OCI-LY3 (cell line): ENCODE results near the gene RUSC2.
"Not testable (repeated sequence)": the region's sequence is repeated elsewhere in the genome, so short reads cannot be mapped to it uniquely, and the experiment has no call there.

Experiments
- H2AFZ ChIP-seq: fragments of 200-600, 300-600 bp; shearing (Covaris generic); 2 replicates; pipeline ENCODE4 v1.6.0; 2014; ENCODE audit warnings: antibody characterized with exemption, low read depth, low read length
- H3K27ac ChIP-seq: fragments of 200-600, 300-600 bp; sonication (generic); 2 replicates; pipeline ENCODE4 v1.5.1; 2014; ENCODE audit warnings: mild to moderate bottlenecking, low read length, moderate library complexity, mixed read lengths
- H3K27me3 ChIP-seq: fragments of 200-600, 300-600 bp; sonication (generic); 2 replicates; pipeline ENCODE4 v1.6.1; 2014; ENCODE audit warnings: low read depth, low read length, mixed read lengths
- H3K36me3 ChIP-seq: fragments of 200-600, 300-600 bp; sonication (generic); replicated peaks from 2 replicates; pipeline ENCODE3; 2014; ENCODE audit warnings: low read depth, low read length, mixed read lengths
- H3K4me1 ChIP-seq: fragments of 300-600, 200-600 bp; sonication (generic); 2 replicates; pipeline ENCODE4 v1.6.1; 2014; ENCODE audit warnings: low read length, mixed read lengths
- H3K4me2 ChIP-seq: fragments of 200-600, 300-600 bp; sonication (generic); 2 replicates; pipeline ENCODE4 v1.6.1; 2014; ENCODE audit warnings: low read length, mixed read lengths
- H3K4me3 ChIP-seq: fragments of 300-600, 200-600 bp; sonication (generic); 2 replicates; pipeline ENCODE4 v1.5.1; 2014; ENCODE audit warnings: antibody characterized with exemption, mild to moderate bottlenecking, low read length, moderate library complexity
- H3K79me2 ChIP-seq: fragments of 300-600, 200-600 bp; shearing (Covaris generic); 2 replicates; pipeline ENCODE4 v1.6.1; 2014; ENCODE audit warnings: mild to moderate bottlenecking, low read length, mixed read lengths
- H3K9ac ChIP-seq: fragments of 300-600, 200-600 bp; shearing (Covaris generic); 2 replicates; pipeline ENCODE4 v1.6.0; 2014; ENCODE audit warnings: mild to moderate bottlenecking, low read length, moderate library complexity
- H3K9me3 ChIP-seq: fragments of 200-600, 300-600 bp; shearing (Covaris generic); 2 replicates; pipeline ENCODE4 v1.6.1; 2014; ENCODE audit warnings: low read length, mixed read lengths; ENCODE audit not compliant: insufficient read depth
- H4K20me1 ChIP-seq: fragments of 200-600, 300-600 bp; sonication (generic); 2 replicates; pipeline ENCODE4 v1.6.1; 2016; ENCODE audit warnings: low read length, mixed read lengths; ENCODE audit not compliant: insufficient read depth
- CTCF ChIP-seq: fragments of 200-600, 300-600 bp; sonication (generic); IDR thresholded peaks from 2 replicates; pipeline ENCODE4 v1.5.1; 2014; ENCODE audit warnings: antibody characterized with exemption, low read length, low read depth
- EZH2phosphoT487 ChIP-seq: fragments of 200-600 bp; shearing (Covaris generic); IDR thresholded peaks from 2 replicates; pipeline ENCODE4 v1.6.1; 2018; ENCODE audit warnings: antibody characterized with exemption, mixed run types, low read depth

Gene RUSC2

GRCh38 chr9:35521708-35522107, 31.8 kb downstream of the RUSC2 start:
- Histone ChIP-seq H3K4me3 (no peak overlapping the region), H3K4me1 (peaks cover 4% of the 10 kb centered on the region)

GRCh38 chr9:35522187-35522586, 32.3 kb downstream of the RUSC2 start:
- H3K27me3 ChIP-seq, result no peaks in the 10 kb centered on the region
- H3K9ac ChIP-seq, result no peak overlapping the region
- no peak overlapping the region for H3K4me3 ChIP-seq
- no peaks in the 10 kb centered on the region for H4K20me1 ChIP-seq
- no peak overlapping the region for H3K4me2 ChIP-seq
- H3K36me3 ChIP-seq, result no peaks in the 10 kb centered on the region
- H3K4me1 ChIP-seq, result peaks cover 9% of the 10 kb centered on the region
- no peak overlapping the region for H3K27ac ChIP-seq
- H3K9me3 ChIP-seq, result no peaks in the 10 kb centered on the region
- TF ChIP-seq CTCF (no peak), EZH2phosphoT487 (no peak)
- no peaks in the 10 kb centered on the region for H3K79me2 ChIP-seq
- no peak overlapping the region for H2AFZ ChIP-seq

More at GRCh38 chr9:35521708-35522107, 31.8 kb downstream of the RUSC2 start:
- H3K27me3 ChIP-seq, result no peaks in the 10 kb centered on the region
- no peak overlapping the region for H3K9ac ChIP-seq
- no peaks in the 10 kb centered on the region for H3K79me2 ChIP-seq
- no peak overlapping the region for H3K4me2 ChIP-seq
- TF ChIP-seq EZH2phosphoT487 (no peak), CTCF (no peak)
- no peak overlapping the region for H2AFZ ChIP-seq
- no peaks in the 10 kb centered on the region for H4K20me1 ChIP-seq
- H3K9me3 ChIP-seq, result no peaks in the 10 kb centered on the region
- H3K27ac ChIP-seq, result no peak overlapping the region
- H3K36me3 ChIP-seq, result no peaks in the 10 kb centered on the region

GRCh38 chr9:35522700-35523099, 32.8 kb downstream of the RUSC2 start:
- H3K4me2 ChIP-seq, result no peak overlapping the region
- H3K9me3 ChIP-seq, result no peaks in the 10 kb centered on the region
- no peaks in the 10 kb centered on the region for H4K20me1 ChIP-seq
- H3K4me3 ChIP-seq, result no peak overlapping the region
- H3K27ac ChIP-seq, result no peak overlapping the region
- TF ChIP-seq EZH2phosphoT487 (no peak), CTCF (no peak)
- H3K27me3 ChIP-seq, result no peaks in the 10 kb centered on the region
- no peaks in the 10 kb centered on the region for H3K36me3 ChIP-seq
- H3K4me1 ChIP-seq, result peaks cover 14% of the 10 kb centered on the region
- H3K79me2 ChIP-seq, result no peaks in the 10 kb centered on the region
- H2AFZ ChIP-seq, result no peak overlapping the region
- H3K9ac ChIP-seq, result no peak overlapping the region

- H3K4me2 ChIP-seq, H3K27ac ChIP-seq, H3K9ac ChIP-seq, H3K27me3 ChIP-seq, H4K20me1 ChIP-seq, H3K4me3 ChIP-seq, H3K79me2 ChIP-seq, H2AFZ ChIP-seq, H3K9me3 ChIP-seq, H3K36me3 ChIP-seq: not testable (repeated sequence)
- H3K4me1 ChIP-seq, result peaks cover 14% of the 10 kb centered on the region
Measured at GRCh38 chr9:35523556-35523955, 33.6 kb downstream of the RUSC2 start.
